SK-N-SH (cell line): ENCODE measurements around the gene TTLL7. TPM values are rescaled to one million over a fixed set of nuclear protein-coding genes. Genes with fewer than 3 reads are reported as not detected.

Experiments used
- CTCF ChIA-PET: fragments of 300-600, 350-600 bp; formaldehyde crosslinking; extraction: SDS; loops from one replicate; lab custom pipeline; 2021; lab: Yijun Ruan, JAX
- POLR2A ChIA-PET: fragments of 350-600 bp; sonication (Branson Sonifier 250); formaldehyde crosslinking; extraction: SDS; loops from one replicate; lab custom pipeline; 2020; ENCODE audit warnings: antibody characterized with exemption, inconsistent platforms; lab: Yijun Ruan, JAX
- DNase-seq: peaks from one replicate; pipeline ENCODE4 v3.0.0; 2012
- H2AFZ ChIP-seq: fragments of 200-600 bp; sonication (generic); 2 replicates; pipeline ENCODE4 v1.8.1; 2016; ENCODE audit warnings: antibody characterized with exemption, mild to moderate bottlenecking, low read depth
- H3F3A ChIP-seq: fragments of 200-600 bp; sonication (generic); replicated peaks from 2 replicates; pipeline ENCODE3; 2016; ENCODE audit warnings: antibody characterized with exemption, mild to moderate bottlenecking; ENCODE audit not compliant: insufficient read depth
- H3K27ac ChIP-seq, 2 experiments: fragments of 200-500 bp in 1 of 2; fragments of 200-600 bp in 1 of 2; sonication (Bioruptor generic) in 1 of 2; sonication (generic), shearing (Covaris generic) in 1 of 2; 2 replicates each; pipeline versions ENCODE4 v1.5.1 to v1.6.1; 2014 to 2016; ENCODE audit warnings: low read depth in 2 of 2, inconsistent platforms in 1 of 2, low read length in 1 of 2, mild to moderate bottlenecking in 1 of 2, mixed read lengths in 1 of 2
- H3K27me3 ChIP-seq: fragments of 200-600 bp; sonication (generic), shearing (Covaris generic); 2 replicates; pipeline ENCODE4 v1.6.1; 2016; ENCODE audit warnings: mixed run types; ENCODE audit not compliant: insufficient read depth
- H3K36me3 ChIP-seq, 2 experiments: fragments of 200-500 bp in 1 of 2; fragments of 200-600 bp in 1 of 2; sonication (Bioruptor generic) in 1 of 2; sonication (generic) in 1 of 2; replicated peaks in 1 of 2; 2 replicates each; pipeline versions ENCODE3 to v1.5.1; 2014 to 2016; ENCODE audit warnings: low read length in 1 of 2, mild to moderate bottlenecking in 1 of 2; ENCODE audit not compliant: insufficient read depth in 2 of 2, control insufficient read depth in 1 of 2
- H3K4me1 ChIP-seq, 2 experiments: fragments of 200-500 bp in 1 of 2; fragments of 200-600 bp in 1 of 2; sonication (Bioruptor generic) in 1 of 2; sonication (generic), shearing (Covaris generic) in 1 of 2; 2 replicates each; pipeline versions ENCODE4 v1.5.1 to v1.6.1; 2014 to 2016; ENCODE audit warnings: low read depth in 1 of 2, low read length in 1 of 2, mixed run types in 1 of 2; ENCODE audit not compliant: insufficient read depth in 2 of 2, control insufficient read depth in 1 of 2
- H3K4me2 ChIP-seq: fragments of 200-600 bp; sonication (generic), shearing (Covaris generic); 2 replicates; pipeline ENCODE4 v1.6.1; 2017; ENCODE audit warnings: mixed run types
- H3K4me3 ChIP-seq, 2 experiments: fragments of 200-500 bp in 1 of 2; fragments of 200-600 bp in 1 of 2; sonication (Bioruptor generic) in 1 of 2; sonication (generic), shearing (Covaris generic) in 1 of 2; 2 replicates each; pipeline versions ENCODE4 v1.5.1 to v1.8.1; 2014 to 2016; ENCODE audit warnings: low read depth in 2 of 2, inconsistent platforms in 1 of 2, low read length in 1 of 2, mild to moderate bottlenecking in 1 of 2, mixed read lengths in 1 of 2, moderate library complexity in 1 of 2
- H3K79me2 ChIP-seq: fragments of 200-600 bp; sonication (generic); 2 replicates; pipeline ENCODE4 v1.8.1; 2017; ENCODE audit warnings: mild to moderate bottlenecking; ENCODE audit not compliant: insufficient read depth
- H3K9ac ChIP-seq: fragments of 200-600 bp; sonication (generic); 2 replicates; pipeline ENCODE4 v1.6.1; 2017; ENCODE audit warnings: mixed run types
- H3K9me2 ChIP-seq: fragments of 200-600 bp; sonication (generic); 2 replicates; pipeline ENCODE4 v1.6.1; 2017; ENCODE audit warnings: mixed run types
- H3K9me3 ChIP-seq: fragments of 200-600 bp; sonication (generic); 2 replicates; pipeline ENCODE4 v1.6.1; 2017; ENCODE audit warnings: mixed run types, mild to moderate bottlenecking, moderate library complexity
- H4K20me1 ChIP-seq: fragments of 200-600 bp; sonication (generic); 2 replicates; pipeline ENCODE4 v1.6.1; 2017; ENCODE audit warnings: mild to moderate bottlenecking, mixed run types; ENCODE audit not compliant: insufficient read depth
- CHD2 ChIP-seq: fragments of 150-350 bp; IDR thresholded peaks from 2 replicates; pipeline ENCODE4 v1.6.1; 2018; ENCODE audit warnings: low read length; ENCODE audit not compliant: partially characterized antibody
- CTCF ChIP-seq: fragments of 200-600 bp; sonication (generic); IDR thresholded peaks from 2 replicates; pipeline ENCODE4 v1.6.1; 2017; ENCODE audit warnings: antibody characterized with exemption, mild to moderate bottlenecking, moderate library complexity
- EZH2phosphoT487 ChIP-seq: fragments of 200-600 bp; sonication (generic); IDR thresholded peaks from 2 replicates; pipeline ENCODE4 v1.6.1; 2017; ENCODE audit warnings: low read depth, mixed run types, mild to moderate bottlenecking, antibody characterized with exemption, moderate library complexity, borderline replicate concordance
- FOSL2 ChIP-seq: IDR thresholded peaks from 2 replicates; pipeline ENCODE4 v1.4.0; 2012; ENCODE audit warnings: low read depth, mild to moderate bottlenecking, moderate library complexity, borderline replicate concordance
- GABPA ChIP-seq: IDR thresholded peaks from 2 replicates; pipeline ENCODE4 v1.4.0; 2012; ENCODE audit warnings: low read depth, mild to moderate bottlenecking
- IRF3 ChIP-seq: fragments of 150-350 bp; IDR thresholded peaks from 2 replicates; pipeline ENCODE4 v1.6.1; 2016; ENCODE audit warnings: mild to moderate bottlenecking, low read depth, low read length
- JUND ChIP-seq: IDR thresholded peaks from 2 replicates; pipeline ENCODE4 v1.4.0; 2012
- MXI1 ChIP-seq: IDR thresholded peaks from 2 replicates; pipeline ENCODE4 v1.6.1; 2012; ENCODE audit warnings: mild to moderate bottlenecking, low read depth, low read length, improper control_type of control experiment
- NFIC ChIP-seq: IDR thresholded peaks from 2 replicates; pipeline ENCODE4 v1.4.0; 2012; ENCODE audit warnings: borderline replicate concordance
- PBX3 ChIP-seq: IDR thresholded peaks from 2 replicates; pipeline ENCODE4; 2012
- RFX5 ChIP-seq: IDR thresholded peaks from 2 replicates; pipeline ENCODE4 v1.6.1; 2012; ENCODE audit warnings: mild to moderate bottlenecking, improper control_type of control experiment, low read length
- RXRA ChIP-seq: IDR thresholded peaks from 2 replicates; pipeline ENCODE4 v1.4.0; 2012; ENCODE audit warnings: low read depth, mild to moderate bottlenecking, borderline replicate concordance
- YY1 ChIP-seq: IDR thresholded peaks from 2 replicates; pipeline ENCODE4 v1.4.0; 2012; ENCODE audit warnings: low read depth, mild to moderate bottlenecking
- WGBS: methylation state at CpG from one replicate; pipeline ENCODE4 v1.1.6; 2017; ENCODE audit warnings: low lambda C conversion rate; 5-methylcytosine and 5-hydroxymethylcytosine counted together
- polyA plus RNA-seq, 3 experiments: library from polyadenylated mRNA; depleted of rRNA; stranded (reverse); fragments of >200 nt; gene quantifications; 2 replicates each; pipeline ENCODE4 v1.2.3, GENCODE V29; 2012

Gene TTLL7
- polyA plus RNA-seq, 1 of the 3 experiments (the other 2 are of a cell fraction), result 7.3 TPM

- no peak for TF ChIP-seq RXRA
- no peak for TF ChIP-seq FOSL2
These were observed 182.1 kb downstream of the TTLL7 start (continued) for GRCh38 chr1:83816836-83817235.

- H3K9me2 ChIP-seq, result no peaks in the 10 kb centered on the region
- no peak for DNase-seq
- no peak overlapping the region for H2AFZ ChIP-seq
- peaks cover 0 to 11% of the 10 kb centered on the region in 2 experiments; a peak in 2 of 4 replicates for H3K4me1 ChIP-seq
- no peak overlapping the region for H3K4me2 ChIP-seq
- H3K9ac ChIP-seq, result no peak overlapping the region
- H3K27me3 ChIP-seq, result no peaks in the 10 kb centered on the region
- H3K4me3 ChIP-seq, result no peak overlapping the region
- CTCF ChIA-PET, result interaction anchor here (1.1 kb wide), 1 partner anchor 12 kb away, joined by 3 read pairs; no protein-coding TSS in a partner anchor
- WGBS, result 6% methylated on average over 1 of the region's 1 CpG
- H4K20me1 ChIP-seq, result no peaks in the 10 kb centered on the region
- POLR2A ChIA-PET, result no interaction called here
- H3K79me2 ChIP-seq, result no peaks in the 10 kb centered on the region
- H3K9me3 ChIP-seq, result no peaks in the 10 kb centered on the region
- no peaks in the 10 kb centered on the region for H3K36me3 ChIP-seq
- TF ChIP-seq YY1 (no peak), FOSL2 (no peak), CTCF (no peak), EZH2phosphoT487 (no peak), JUND (no peak), PBX3 (no peak), RFX5 (no peak), CHD2 (no peak), MXI1 (no peak), GABPA (no peak), IRF3 (no peak), NFIC (no peak)
- H3K27ac ChIP-seq, result peak overlapping the region in 1 of 2 experiments; percentile 40; a peak in 1 of 4 replicates
- no peaks in the 10 kb centered on the region for H3F3A ChIP-seq
These were observed 183.6 kb downstream of the TTLL7 start for GRCh38 chr1:83815330-83815729.

Other genes with a start within 250 kb of the TTLL7 start
- 7.5 and 9.9 TPM in 2 replicates for gene PRKACB, start 145.1 kb upstream of the TTLL7 start, polyA plus RNA-seq (2012; rRNA removed)